Measurements from ENCODE around the gene DYDC1.

- no peak for TF ChIP-seq CTCF (IDR thresholded peaks at IDR 0.05)
- TF ChIP-seq FOSL2 (IDR thresholded peaks at IDR 0.05; ENCODE audit: borderline replicate concordance, low read depth): no peak
- TF ChIP-seq TEAD4 (IDR thresholded peaks at IDR 0.05; ENCODE audit: borderline replicate concordance, insufficient read depth): no peak
- TF ChIP-seq RAD21 (IDR thresholded peaks at IDR 0.05; ENCODE audit: low read length): peak; percentile 54; the same call in 1 of the 2 replicates
These were observed 37.9 kb upstream of the DYDC1 start for GRCh38 chr10:80394358-80394916.
